SH-SY5Y (cell line): Measurements from ENCODE around the gene AKR1E2.

ENCODE experiments used
- GATA2 ChIP-seq: IDR thresholded peaks from 2 replicates; pipeline ENCODE4 v1.6.1; 2011; ENCODE audit warnings: mild to moderate bottlenecking, low read depth, low read length
- GATA3 ChIP-seq: IDR thresholded peaks from 2 replicates; pipeline ENCODE4 v1.6.1; 2011; ENCODE audit warnings: low read depth, mild to moderate bottlenecking, low read length, moderate library complexity

GRCh38 chr10:4867109-4867519, 41.1 kb downstream of the AKR1E2 start:
- TF ChIP-seq GATA2: no peak
- TF ChIP-seq GATA3: no peak
